ENCODE measurements around the gene OPTC.

GRCh38 chr1:203527013-203527412, 33.1 kb downstream of the OPTC start:
- TF ChIP-seq CTCF (IDR thresholded peaks at IDR 0.05; ENCODE audit: poor library complexity, severe bottlenecking): no peak
- no peak for TF ChIP-seq EZH2 (IDR thresholded peaks at IDR 0.05; ENCODE audit: borderline replicate concordance, insufficient read depth, low read length, poor library complexity, severe bottlenecking)
- no peak for TF ChIP-seq EP300 (conservative IDR thresholded peaks at IDR 0.05; ENCODE audit: poor library complexity, severe bottlenecking)
- no peak for TF ChIP-seq MXI1 (conservative IDR thresholded peaks at IDR 0.05; ENCODE audit: poor library complexity, severe bottlenecking)
